Neural progenitor cell (in vitro differentiated cells): ENCODE data around the gene RBM19.

Experiments
- CTCF ChIP-seq: fragments of 200-600 bp; sonication (generic); IDR thresholded peaks from 2 replicates; pipeline ENCODE4 v1.5.1; 2017; ENCODE audit warnings: antibody characterized with exemption, mild to moderate bottlenecking
- EZH2 ChIP-seq: fragments of 200-600 bp; sonication (generic); IDR thresholded peaks from 2 replicates; pipeline ENCODE4 v1.6.1; 2017; ENCODE audit warnings: antibody characterized with exemption, mild to moderate bottlenecking, moderate library complexity

- no peak for TF ChIP-seq CTCF
- TF ChIP-seq EZH2: no peak
Measured at GRCh38 chr12:113816866-113817265, 149.3 kb downstream of the RBM19 start.
